ENCODE measurements around the gene IFITM1.
A peak's percentile ranks its signal among the peaks of the same experiment; 100 is the strongest.
"Not testable (repeated sequence)": the region's sequence is repeated elsewhere in the genome, so short reads cannot be mapped to it uniquely, and the experiment has no call there.

Gene IFITM1

GRCh38 chr11:282630-283360, 31.0 kb upstream of the IFITM1 start:
- DNase-seq: no peak

- DNase-seq: no peak
These were observed 30.3 kb upstream of the IFITM1 start for GRCh38 chr11:283405-284104.

GRCh38 chr11:284105-285020, 29.5 kb upstream of the IFITM1 start:
- no peak for DNase-seq

- DNase-seq: no peak
These were observed 28.6 kb upstream of the IFITM1 start for GRCh38 chr11:285021-285893.

- DNase-seq: no peak
These were observed 28.0 kb upstream of the IFITM1 start for GRCh38 chr11:285894-286220.

GRCh38 chr11:286977-287820, 26.6 kb upstream of the IFITM1 start:
- DNase-seq: not testable (repeated sequence)

GRCh38 chr11:287821-288477, 25.9 kb upstream of the IFITM1 start:
- peak in 1 of 2 experiments; percentile 20 for DNase-seq

- peak; percentile 35 to 45 for DNase-seq
These were observed 25.1 kb upstream of the IFITM1 start, which contains the start of gene PGGHG for GRCh38 chr11:288478-289397. Gene PGGHG, plus strand, starts transcription at chr11:289126. Its CDS starts 691 bp downstream, at chr11:289817.

GRCh38 chr11:289398-289711, 24.5 kb upstream of the IFITM1 start:
- DNase-seq: no peak

- no peak for DNase-seq
These were observed 23.9 kb upstream of the IFITM1 start for GRCh38 chr11:289712-290620.

GRCh38 chr11:290621-291231, 23.1 kb upstream of the IFITM1 start:
- DNase-seq: no peak

GRCh38 chr11:291281-292210, 22.3 kb upstream of the IFITM1 start:
- no peak for DNase-seq

GRCh38 chr11:292211-293121, 21.4 kb upstream of the IFITM1 start:
- DNase-seq: no peak

- DNase-seq: no peak
These were observed 20.5 kb upstream of the IFITM1 start for GRCh38 chr11:293271-293851.

- DNase-seq: no peak
These were observed 19.8 kb upstream of the IFITM1 start for GRCh38 chr11:293852-294661.

Measured in AML-193 (cell line).